Epithelial cell of prostate (primary cell): ENCODE results near the gene STRIT1.
"Not testable (repeated sequence)": the region's sequence is repeated elsewhere in the genome, so short reads cannot be mapped to it uniquely, and the experiment has no call there.

Experiments
- DNase-seq: peaks from one replicate; pipeline ENCODE4 v3.0.0-alpha.2; 2011; ENCODE audit warnings: low read depth, low spot score
- H3K27ac ChIP-seq: fragments of 450-650 bp; 2 replicates; pipeline ENCODE4 v1.5.1; 2017; ENCODE audit warnings: mild to moderate bottlenecking

The STRIT1 gene

DNA sequence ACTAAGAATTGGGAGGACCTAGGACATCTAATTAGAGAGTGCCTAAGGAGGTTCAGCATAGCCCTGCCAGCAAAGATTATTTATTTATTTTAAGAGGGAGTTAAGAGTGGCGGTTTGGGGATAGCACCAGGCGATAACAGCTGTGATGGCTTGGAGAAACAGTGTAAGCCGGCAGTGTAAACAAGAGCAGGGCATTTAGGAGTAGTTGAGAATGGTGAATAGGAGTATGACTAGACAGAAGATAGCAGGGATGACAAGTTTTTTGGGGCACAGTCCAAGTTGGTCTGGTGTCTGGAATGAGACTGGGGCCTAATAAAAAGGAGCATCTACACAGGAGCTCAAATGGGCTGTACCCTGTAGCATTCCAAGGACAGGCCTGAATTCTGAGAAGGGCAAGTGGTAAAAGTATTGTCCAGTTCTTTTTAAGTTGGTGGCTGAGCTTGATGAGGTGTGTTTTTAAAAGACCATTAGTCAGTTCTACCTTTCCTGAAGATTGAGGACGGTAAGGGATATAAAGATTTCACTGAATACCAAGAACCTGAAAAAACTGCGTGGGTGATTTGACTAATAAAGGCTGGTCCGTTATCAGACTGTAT, 18.2 kb downstream of the STRIT1 start:
- not testable (repeated sequence) for DNase-seq, H3K27ac ChIP-seq

DNA sequence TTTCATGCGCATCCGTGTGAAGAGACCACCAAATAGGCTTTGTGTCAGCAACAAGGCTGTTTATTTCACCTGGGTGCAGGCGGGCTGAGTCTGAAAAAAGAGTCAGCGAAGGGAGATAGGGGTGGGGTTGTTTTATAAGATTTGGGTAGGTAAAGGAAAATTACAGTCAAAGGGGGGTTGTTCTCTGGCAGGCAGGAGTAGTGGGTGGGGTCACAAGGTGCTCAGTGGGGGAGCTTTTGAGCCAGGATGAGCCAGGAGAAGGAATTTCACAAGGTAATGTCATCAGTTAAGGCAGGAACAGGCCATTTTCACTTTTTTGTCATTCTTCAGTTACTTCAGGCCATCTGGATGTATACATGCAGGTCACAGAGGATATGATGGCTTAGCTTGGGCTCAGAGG, 19.0 kb downstream of the STRIT1 start:
- DNase-seq, H3K27ac ChIP-seq: not testable (repeated sequence)

DNA sequence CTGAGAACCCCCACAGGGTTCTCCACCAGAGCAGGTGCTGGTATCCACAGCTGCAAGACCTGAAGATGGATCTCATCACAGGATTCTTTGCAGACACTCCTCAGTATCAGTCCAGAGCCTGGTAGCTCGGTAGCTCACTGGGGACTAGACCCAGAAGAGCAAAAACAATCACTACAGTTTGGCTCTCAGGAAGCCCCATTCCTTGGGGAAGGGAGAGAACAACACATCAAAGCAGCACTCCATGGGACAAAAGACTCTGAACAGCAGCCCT, 22.2 kb downstream of the STRIT1 start:
- no peak overlapping the region for H3K27ac ChIP-seq
- no peak for DNase-seq

DNA sequence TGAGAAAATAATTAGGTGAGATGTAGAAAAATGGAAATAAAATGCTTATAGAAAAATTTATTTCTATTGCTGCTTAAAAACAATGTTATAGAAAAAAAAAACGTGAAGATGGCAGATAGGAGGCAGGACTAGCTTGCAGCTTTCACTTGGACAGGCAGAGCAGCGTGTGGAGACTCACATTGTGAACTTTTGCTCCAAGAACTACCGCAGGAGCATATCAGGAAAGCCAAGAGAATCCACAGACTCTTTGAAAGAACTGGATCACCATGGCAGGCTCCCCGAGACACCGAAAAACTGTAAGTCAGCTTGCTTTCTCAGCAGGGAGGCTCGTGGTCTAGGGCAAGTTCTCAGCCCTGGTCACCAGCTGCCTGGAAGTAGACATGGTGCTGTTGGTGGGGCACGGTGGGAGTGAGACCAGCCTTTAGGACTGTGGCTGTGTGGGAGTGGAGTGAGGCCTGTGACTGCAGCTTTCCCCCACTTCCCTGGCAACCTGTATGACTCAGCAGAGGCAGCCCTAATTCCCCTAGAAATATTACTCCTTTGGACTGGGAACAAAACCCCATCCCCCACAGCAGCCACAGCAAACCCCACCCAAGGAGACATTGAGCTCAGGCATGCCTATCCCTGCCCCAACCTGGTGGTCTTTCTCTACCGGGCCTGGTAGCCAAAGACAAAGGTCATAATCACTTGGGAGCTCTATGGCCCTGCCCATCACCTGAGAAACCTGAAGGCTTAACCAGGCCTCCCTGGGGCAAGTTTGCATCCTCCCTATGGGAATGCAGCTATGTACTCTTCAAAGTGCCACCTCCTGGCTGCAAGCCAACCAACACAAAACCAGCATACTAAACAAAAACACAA, 22.8 kb downstream of the STRIT1 start:
- peak overlapping the region; percentile 47 for H3K27ac ChIP-seq
- DNase-seq, result no peak

DNA sequence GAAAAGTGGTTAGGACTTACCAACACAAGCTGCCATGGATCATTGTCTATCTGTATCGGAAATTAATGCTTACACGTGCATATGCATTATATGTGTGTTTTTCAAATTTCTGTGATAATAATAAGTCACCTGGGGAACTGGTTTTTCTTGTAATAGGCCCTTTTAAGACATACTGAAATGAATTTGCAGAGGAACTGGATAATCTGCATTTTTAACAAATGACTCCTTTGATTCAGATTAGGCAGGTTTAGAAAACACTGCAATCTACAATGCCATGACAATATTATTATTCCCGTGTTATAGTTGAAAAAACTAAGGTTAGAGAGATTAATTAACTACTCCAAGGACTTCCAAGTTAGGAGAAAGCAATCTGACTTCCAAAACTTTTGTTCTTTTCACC, 23.4 kb downstream of the STRIT1 start:
- peak; percentile 12 for DNase-seq
- peak overlapping the region; percentile 47 for H3K27ac ChIP-seq

DNA sequence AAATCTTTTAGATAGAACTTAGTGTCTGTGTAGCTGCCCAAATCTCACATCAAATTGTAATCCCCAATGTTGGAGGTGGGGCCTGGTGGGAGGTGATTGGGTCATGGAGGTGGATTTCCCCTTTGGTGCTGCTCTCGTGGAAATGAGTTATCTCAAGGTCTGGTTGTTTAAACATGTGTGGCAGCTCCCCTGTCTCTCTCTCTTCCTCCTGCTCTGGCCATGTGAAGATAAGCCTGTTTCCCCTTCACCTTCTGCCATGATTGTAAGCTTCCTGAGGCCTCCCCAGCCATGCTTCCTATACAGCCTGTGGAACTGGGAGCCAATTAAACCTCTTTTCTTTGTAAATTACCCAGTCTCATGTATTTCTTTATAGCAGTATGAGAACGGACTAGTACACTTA, 30.6 kb downstream of the STRIT1 start:
- DNase-seq, result not testable (repeated sequence)
- H3K27ac ChIP-seq, result peak overlapping the region; percentile 34

DNA sequence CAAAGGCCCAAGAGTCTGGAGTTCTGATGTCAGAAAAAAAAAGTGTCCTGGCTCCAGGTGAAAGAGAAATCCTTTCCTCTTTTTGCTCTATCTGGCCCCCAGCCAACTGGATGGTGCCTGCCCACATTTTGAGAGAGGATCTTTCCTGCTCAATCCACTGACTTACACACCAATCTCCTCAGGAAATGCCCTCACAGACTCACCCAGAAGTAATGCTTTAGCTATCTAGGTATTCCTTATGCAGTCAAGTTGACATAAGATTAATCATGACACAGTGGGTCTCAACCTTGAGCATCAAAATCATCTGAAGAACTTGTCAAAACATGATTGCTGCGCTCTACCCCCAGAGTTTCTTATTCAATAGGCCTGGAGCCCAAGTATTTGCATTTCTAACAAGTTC, 31.2 kb downstream of the STRIT1 start:
- H3K27ac ChIP-seq, result peak overlapping the region; percentile 34
- DNase-seq, result peak; percentile 33

DNA sequence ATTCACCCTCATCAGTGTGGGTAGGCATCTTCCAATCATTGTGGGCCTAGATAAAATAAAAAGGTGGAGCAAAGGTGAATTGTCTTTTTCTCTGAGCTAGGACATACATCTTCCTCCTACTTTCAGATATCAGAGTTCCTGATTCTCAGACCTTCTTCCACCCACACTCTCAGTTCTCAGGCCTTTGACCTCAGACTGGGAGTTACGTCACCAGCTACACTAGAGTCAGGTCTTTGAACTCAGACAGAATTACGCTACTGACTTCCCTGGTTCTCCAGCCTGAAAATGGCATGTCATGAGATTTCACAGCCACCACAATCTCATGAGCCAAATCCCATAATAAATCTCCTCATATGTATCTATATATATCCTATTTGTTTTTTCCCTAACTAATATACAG, 39.0 kb downstream of the STRIT1 start:
- no peak for DNase-seq
- H3K27ac ChIP-seq, result no peak overlapping the region

DNA sequence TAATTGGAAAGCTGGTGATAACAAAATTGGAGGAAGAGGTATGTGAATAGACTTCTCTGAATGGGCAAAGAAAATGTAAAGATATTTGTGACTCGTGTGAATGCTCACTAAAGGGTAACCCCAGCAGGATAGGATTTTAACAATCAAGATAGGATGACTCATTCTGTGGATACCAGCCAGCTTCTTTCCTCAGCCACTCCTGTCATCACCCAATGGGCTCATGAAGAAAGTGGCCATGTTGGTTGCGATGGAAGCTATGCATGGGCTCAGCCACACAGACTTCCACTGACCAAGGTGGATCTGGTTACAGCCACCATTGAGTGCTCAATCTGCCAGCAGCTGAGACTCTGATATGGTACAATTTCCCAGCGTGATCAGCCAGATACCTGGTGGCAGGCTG, 40.9 kb downstream of the STRIT1 start:
- H3K27ac ChIP-seq, result no peak overlapping the region
- DNase-seq, result peak; percentile 22

DNA sequence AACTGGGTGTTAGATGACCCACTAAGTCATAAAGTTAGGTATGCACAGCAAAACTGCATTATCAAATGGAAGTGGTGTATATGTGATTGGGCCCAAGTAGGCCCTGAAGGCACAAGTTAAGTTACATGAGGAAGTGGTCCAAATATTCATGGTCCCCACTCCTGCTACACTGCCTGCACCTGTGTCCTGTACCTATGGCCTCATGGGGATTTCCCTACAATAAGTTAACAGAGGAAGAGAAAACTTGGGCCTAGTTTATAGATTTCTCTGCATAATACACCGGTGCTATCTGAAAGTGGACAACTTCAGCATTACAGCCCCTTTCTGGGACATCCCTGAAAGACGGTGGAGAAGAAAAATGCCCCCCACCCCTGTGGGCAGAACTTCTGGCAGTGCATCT, 41.5 kb downstream of the STRIT1 start:
- H3K27ac ChIP-seq, result no peak overlapping the region
- no peak for DNase-seq

DNA sequence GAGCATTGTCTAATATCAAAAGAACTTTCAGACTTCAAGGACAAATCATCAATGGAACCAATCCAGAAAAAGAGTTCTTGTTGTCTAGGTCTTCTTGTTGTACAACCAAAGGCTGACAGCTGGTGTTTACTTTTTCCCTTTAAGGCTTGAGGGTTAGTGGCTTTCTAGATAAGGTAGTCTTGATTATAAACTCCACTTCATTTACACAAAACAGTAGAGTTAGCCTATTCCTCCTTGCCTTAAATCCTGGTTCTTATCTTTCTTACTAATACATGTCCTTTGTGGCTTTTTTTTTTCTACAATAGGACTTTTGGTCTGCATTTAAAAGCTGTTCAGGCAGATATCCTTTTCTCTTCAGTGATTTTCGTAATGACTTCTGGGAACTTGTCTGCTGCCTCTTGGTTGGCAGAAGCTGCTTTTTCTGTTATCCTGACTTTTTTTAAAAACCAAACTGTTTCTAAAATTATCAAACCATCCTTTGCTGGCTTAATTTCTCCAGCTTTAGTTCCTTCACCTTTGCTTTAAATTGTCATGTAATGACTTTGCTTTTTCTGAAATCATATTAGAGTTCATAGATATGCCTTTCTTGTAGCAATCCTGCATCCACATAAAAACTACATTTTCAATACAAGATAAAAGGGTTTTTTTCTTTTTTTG, 44.8 kb downstream of the STRIT1 start:
- DNase-seq, result no peak
- no peak overlapping the region for H3K27ac ChIP-seq

DNA sequence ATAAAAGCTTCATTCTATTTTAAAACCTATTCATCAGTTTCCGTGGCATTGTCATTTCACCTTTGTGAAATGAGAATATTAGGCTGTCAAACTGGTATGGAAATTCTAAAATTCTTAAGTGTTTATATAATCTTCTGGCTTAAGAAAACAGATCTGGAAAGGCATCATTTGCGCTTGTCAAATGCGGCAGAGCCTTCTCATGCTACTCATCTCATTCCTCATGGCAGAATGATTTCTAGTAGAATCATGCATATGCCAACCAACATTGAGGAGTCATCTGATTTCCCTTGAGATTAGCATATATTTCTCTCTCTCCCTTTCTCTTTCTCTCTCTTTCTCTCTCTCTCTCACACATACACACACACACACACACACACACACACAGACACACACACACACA, 48.8 kb downstream of the STRIT1 start:
- DNase-seq, result no peak
- H3K27ac ChIP-seq, result no peak overlapping the region

DNA sequence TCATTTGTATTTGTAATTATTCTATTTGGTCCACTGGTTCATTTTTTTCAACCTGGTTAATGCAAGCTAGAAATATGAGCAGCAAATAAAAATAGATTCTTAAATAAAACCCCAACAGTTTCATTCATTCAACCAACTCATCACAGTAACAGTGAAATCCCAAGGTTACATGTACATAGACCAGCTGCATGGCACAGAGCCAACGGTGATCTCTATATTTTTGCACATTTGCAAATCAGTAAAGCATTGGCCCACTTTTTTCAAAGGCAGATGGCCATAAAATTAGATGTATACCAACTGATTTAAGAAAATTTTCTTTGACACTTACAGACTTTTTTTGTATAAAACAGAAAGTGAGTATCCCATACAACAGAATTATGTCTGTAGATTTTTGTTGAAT, 49.3 kb downstream of the STRIT1 start:
- H3K27ac ChIP-seq, result no peak overlapping the region
- DNase-seq, result no peak

DNA sequence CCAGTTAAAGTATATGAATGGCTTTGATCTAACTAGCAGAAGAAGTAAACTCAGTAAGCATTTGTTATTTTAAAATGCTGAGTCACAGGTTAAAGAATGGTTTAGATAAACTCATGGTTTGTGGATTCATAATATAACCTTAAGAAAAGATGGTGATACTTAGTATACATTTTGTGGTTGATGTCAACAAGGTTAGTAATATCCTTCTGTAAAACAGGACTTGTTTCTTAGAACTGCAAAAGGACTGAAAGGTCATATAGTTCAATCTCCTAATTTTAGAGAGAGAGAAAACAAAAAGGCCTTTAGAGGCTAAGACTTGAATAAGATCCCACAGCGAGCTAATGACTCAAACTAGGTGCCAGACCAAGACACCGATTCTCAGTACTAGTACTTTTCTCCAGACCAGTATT, 50.0 kb downstream of the STRIT1 start:
- no peak overlapping the region for H3K27ac ChIP-seq
- DNase-seq, result no peak

DNA sequence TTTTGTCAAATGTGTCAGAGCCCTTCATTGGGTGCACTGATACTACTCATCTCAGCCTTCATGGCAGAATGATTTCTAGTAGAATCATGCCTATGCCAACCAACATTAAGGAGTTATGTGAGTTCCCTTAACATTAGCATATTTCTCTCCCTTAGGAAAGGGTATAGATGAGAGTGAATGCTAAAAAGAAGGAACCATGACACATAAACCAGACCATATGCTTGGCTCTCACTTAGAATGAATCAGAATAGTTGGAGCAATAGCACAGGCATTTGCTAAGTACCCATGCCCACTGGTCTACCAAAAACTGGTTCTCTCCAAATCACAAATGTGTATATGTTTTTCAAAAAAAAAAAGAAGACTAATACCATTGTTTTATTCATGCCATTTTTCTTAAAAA, 51.1 kb downstream of the STRIT1 start:
- no peak for DNase-seq
- H3K27ac ChIP-seq, result no peak overlapping the region

DNA sequence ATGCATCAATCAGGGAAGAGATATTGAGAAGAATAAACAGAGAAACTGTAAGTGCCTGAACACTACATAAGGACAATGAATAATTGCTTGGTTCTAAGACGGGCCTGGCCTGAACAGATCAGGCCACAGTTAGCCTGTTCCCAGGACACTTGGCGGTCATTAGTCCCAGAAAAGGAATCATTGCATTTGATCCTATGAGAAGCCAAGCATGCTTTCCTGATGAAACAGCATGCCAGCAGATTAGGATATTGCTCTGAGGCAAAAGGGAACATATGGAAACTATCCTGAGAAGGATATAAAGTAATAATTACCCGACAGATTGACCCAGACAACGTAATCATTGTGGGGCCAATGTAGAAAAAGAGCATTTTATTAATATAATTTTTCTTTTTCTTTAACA, 51.9 kb downstream of the STRIT1 start:
- H3K27ac ChIP-seq, result no peak overlapping the region
- DNase-seq, result no peak
